Measurements from ENCODE around the gene TMEM272.

DNA sequence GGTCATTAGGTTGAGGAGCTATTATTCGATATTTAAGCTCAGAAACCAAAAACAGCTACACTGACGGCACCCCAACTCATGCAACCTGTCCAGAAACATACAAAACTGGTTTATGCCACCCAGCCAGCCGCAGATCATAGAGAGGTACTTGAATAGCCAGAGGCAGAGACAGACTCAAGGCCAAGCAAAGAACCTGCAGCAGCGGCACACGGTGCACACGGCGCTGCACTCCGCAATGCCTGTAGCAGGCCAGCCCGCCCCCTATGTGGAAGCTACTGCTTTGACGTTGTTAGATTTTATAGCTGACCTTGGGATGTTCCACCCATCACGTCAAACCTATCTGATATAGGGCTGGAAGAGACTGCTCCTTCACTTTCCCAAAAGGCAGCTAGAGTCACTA, 29.1 kb downstream of the TMEM272 start:
- TF ChIP-seq, protein P1, sequence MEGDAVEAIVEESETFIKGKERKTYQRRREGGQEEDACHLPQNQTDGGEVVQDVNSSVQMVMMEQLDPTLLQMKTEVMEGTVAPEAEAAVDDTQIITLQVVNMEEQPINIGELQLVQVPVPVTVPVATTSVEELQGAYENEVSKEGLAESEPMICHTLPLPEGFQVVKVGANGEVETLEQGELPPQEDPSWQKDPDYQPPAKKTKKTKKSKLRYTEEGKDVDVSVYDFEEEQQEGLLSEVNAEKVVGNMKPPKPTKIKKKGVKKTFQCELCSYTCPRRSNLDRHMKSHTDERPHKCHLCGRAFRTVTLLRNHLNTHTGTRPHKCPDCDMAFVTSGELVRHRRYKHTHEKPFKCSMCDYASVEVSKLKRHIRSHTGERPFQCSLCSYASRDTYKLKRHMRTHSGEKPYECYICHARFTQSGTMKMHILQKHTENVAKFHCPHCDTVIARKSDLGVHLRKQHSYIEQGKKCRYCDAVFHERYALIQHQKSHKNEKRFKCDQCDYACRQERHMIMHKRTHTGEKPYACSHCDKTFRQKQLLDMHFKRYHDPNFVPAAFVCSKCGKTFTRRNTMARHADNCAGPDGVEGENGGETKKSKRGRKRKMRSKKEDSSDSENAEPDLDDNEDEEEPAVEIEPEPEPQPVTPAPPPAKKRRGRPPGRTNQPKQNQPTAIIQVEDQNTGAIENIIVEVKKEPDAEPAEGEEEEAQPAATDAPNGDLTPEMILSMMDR (IDR thresholded peaks at IDR 0.05) = no peak
- TF ChIP-seq EZH2phosphoT487 (IDR thresholded peaks at IDR 0.05) = no peak
